ENCODE measurements around the gene NXPE1. TPM values are rescaled to one million over a fixed set of nuclear protein-coding genes. Genes with fewer than 3 reads are reported as not detected.
A peak's percentile ranks its signal among the peaks of the same experiment; 100 is the strongest.

Gene NXPE1
- total RNA-seq, 1 experiment from 2014 or later: not detected

DNA sequence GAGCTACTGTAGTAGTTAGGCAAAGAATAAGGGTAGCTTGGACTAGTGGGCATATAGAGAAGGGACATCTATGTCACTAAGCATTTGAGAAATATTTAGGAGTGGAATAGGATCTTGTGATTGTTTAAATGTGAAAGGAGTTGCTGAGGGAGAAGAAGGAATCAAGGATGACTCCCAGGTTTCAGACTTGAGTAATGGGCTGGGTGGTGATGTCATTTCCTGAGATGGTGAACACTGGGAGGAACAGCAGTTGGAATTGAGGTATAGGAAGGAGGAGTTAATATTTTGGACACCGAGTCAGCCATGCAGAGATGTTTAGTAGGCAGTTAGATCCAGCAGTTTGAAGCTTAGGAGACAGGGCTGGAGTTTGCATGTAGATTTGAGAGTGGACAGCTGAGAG lies 80.3 kb downstream of the NXPE1 start:
- no peak overlapping the region for H3K4me3 Mint-ChIP-seq
- no peak for DNase-seq (ENCODE audit: low spot score)
- H3K9me3 Mint-ChIP-seq: peaks cover 20% of the 10 kb centered on the region
- peaks cover 14% of the 10 kb centered on the region for H3K36me3 Mint-ChIP-seq
- TF ChIP-seq, protein P1, sequence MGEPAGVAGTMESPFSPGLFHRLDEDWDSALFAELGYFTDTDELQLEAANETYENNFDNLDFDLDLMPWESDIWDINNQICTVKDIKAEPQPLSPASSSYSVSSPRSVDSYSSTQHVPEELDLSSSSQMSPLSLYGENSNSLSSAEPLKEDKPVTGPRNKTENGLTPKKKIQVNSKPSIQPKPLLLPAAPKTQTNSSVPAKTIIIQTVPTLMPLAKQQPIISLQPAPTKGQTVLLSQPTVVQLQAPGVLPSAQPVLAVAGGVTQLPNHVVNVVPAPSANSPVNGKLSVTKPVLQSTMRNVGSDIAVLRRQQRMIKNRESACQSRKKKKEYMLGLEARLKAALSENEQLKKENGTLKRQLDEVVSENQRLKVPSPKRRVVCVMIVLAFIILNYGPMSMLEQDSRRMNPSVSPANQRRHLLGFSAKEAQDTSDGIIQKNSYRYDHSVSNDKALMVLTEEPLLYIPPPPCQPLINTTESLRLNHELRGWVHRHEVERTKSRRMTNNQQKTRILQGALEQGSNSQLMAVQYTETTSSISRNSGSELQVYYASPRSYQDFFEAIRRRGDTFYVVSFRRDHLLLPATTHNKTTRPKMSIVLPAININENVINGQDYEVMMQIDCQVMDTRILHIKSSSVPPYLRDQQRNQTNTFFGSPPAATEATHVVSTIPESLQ (CRISPR knock-in tag; IDR thresholded peaks at IDR 0.05): no peak
- TF ChIP-seq, protein P2, sequence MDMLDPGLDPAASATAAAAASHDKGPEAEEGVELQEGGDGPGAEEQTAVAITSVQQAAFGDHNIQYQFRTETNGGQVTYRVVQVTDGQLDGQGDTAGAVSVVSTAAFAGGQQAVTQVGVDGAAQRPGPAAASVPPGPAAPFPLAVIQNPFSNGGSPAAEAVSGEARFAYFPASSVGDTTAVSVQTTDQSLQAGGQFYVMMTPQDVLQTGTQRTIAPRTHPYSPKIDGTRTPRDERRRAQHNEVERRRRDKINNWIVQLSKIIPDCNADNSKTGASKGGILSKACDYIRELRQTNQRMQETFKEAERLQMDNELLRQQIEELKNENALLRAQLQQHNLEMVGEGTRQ (CRISPR knock-in tag; IDR thresholded peaks at IDR 0.05): no peak
- TF ChIP-seq ETV6 (CRISPR knock-in tag; IDR thresholded peaks at IDR 0.05): no peak
- TF ChIP-seq SMAD4 (CRISPR knock-in tag; IDR thresholded peaks at IDR 0.05): no peak
- no peak for TF ChIP-seq GABPB1 (CRISPR knock-in tag; IDR thresholded peaks at IDR 0.05)
- TF ChIP-seq ZNF671 (CRISPR knock-in tag; IDR thresholded peaks at IDR 0.05): no peak
- TF ChIP-seq CREB1 (CRISPR knock-in tag; IDR thresholded peaks at IDR 0.05): no peak
- TF ChIP-seq, protein P3, sequence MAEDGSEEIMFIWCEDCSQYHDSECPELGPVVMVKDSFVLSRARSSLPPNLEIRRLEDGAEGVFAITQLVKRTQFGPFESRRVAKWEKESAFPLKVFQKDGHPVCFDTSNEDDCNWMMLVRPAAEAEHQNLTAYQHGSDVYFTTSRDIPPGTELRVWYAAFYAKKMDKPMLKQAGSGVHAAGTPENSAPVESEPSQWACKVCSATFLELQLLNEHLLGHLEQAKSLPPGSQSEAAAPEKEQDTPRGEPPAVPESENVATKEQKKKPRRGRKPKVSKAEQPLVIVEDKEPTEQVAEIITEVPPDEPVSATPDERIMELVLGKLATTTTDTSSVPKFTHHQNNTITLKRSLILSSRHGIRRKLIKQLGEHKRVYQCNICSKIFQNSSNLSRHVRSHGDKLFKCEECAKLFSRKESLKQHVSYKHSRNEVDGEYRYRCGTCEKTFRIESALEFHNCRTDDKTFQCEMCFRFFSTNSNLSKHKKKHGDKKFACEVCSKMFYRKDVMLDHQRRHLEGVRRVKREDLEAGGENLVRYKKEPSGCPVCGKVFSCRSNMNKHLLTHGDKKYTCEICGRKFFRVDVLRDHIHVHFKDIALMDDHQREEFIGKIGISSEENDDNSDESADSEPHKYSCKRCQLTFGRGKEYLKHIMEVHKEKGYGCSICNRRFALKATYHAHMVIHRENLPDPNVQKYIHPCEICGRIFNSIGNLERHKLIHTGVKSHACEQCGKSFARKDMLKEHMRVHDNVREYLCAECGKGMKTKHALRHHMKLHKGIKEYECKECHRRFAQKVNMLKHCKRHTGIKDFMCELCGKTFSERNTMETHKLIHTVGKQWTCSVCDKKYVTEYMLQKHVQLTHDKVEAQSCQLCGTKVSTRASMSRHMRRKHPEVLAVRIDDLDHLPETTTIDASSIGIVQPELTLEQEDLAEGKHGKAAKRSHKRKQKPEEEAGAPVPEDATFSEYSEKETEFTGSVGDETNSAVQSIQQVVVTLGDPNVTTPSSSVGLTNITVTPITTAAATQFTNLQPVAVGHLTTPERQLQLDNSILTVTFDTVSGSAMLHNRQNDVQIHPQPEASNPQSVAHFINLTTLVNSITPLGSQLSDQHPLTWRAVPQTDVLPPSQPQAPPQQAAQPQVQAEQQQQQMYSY (CRISPR knock-in tag; IDR thresholded peaks at IDR 0.05): no peak
- TF ChIP-seq TEAD4 (CRISPR knock-in tag; IDR thresholded peaks at IDR 0.05): no peak
- H3K4me1 Mint-ChIP-seq: peaks cover 84% of the 10 kb centered on the region
- peak overlapping the region; percentile 58 for H3K27ac Mint-ChIP-seq
- no peak for ATAC-seq
- POLR2A ChIA-PET: no interaction called here
- CTCF ChIA-PET: interaction anchor here (1.1 kb wide), 1 partner anchor 139 kb away, joined by 3 read pairs; no protein-coding TSS in a partner anchor
- no peaks in the 10 kb centered on the region; the same call in 1 of the 2 replicates for H3K27me3 Mint-ChIP-seq (ENCODE audit: low read depth)

DNA sequence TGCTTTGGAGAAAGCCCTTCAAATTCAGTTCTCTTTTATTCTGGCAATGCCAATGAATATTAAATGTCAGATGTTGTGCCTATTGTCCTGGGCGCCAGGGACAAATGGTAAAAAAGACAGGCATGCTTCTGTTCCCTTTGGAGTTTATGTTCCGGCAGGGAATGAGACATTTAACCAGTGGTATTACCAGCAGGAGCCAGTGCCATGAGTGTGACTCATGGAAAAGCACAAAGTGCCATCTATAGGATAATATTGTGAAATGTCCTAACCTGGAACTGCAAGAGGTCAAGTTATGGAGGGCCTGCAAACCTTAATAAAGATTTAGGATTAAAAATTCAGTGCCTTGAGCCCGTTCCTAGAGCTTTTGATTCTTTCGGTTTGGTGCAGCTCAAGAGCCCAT lies 80.9 kb downstream of the NXPE1 start:
- peak overlapping the region; percentile 58 for H3K27ac Mint-ChIP-seq
- peak overlapping the region; percentile 52; the same call in 1 of the 2 replicates for H3K4me3 Mint-ChIP-seq
- DNase-seq (ENCODE audit: low spot score) (no peak), ATAC-seq (peak; percentile 14)
- CTCF ChIA-PET: interaction anchor here (1.1 kb wide), 1 partner anchor 139 kb away, joined by 3 read pairs; no protein-coding TSS in a partner anchor
- peaks cover 22% of the 10 kb centered on the region for H3K9me3 Mint-ChIP-seq
- peaks cover 84% of the 10 kb centered on the region for H3K4me1 Mint-ChIP-seq
- TF ChIP-seq NR2C2 (CRISPR knock-in tag; IDR thresholded peaks at IDR 0.05): no peak
- no peak for TF ChIP-seq SP1 (CRISPR knock-in tag; conservative IDR thresholded peaks at IDR 0.05)
- TF ChIP-seq TEAD1 (CRISPR knock-in tag; IDR thresholded peaks at IDR 0.05): no peak
- TF ChIP-seq NR1H2 (CRISPR knock-in tag; IDR thresholded peaks at IDR 0.05): no peak
- TF ChIP-seq, protein P4, sequence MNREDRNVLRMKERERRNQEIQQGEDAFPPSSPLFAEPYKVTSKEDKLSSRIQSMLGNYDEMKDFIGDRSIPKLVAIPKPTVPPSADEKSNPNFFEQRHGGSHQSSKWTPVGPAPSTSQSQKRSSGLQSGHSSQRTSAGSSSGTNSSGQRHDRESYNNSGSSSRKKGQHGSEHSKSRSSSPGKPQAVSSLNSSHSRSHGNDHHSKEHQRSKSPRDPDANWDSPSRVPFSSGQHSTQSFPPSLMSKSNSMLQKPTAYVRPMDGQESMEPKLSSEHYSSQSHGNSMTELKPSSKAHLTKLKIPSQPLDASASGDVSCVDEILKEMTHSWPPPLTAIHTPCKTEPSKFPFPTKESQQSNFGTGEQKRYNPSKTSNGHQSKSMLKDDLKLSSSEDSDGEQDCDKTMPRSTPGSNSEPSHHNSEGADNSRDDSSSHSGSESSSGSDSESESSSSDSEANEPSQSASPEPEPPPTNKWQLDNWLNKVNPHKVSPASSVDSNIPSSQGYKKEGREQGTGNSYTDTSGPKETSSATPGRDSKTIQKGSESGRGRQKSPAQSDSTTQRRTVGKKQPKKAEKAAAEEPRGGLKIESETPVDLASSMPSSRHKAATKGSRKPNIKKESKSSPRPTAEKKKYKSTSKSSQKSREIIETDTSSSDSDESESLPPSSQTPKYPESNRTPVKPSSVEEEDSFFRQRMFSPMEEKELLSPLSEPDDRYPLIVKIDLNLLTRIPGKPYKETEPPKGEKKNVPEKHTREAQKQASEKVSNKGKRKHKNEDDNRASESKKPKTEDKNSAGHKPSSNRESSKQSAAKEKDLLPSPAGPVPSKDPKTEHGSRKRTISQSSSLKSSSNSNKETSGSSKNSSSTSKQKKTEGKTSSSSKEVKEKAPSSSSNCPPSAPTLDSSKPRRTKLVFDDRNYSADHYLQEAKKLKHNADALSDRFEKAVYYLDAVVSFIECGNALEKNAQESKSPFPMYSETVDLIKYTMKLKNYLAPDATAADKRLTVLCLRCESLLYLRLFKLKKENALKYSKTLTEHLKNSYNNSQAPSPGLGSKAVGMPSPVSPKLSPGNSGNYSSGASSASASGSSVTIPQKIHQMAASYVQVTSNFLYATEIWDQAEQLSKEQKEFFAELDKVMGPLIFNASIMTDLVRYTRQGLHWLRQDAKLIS (CRISPR knock-in tag; IDR thresholded peaks at IDR 0.05; ENCODE audit: borderline replicate concordance): no peak
- no peak for TF ChIP-seq NFYB (CRISPR knock-in tag; conservative IDR thresholded peaks at IDR 0.05; ENCODE audit: low read depth)
- TF ChIP-seq, protein P5, sequence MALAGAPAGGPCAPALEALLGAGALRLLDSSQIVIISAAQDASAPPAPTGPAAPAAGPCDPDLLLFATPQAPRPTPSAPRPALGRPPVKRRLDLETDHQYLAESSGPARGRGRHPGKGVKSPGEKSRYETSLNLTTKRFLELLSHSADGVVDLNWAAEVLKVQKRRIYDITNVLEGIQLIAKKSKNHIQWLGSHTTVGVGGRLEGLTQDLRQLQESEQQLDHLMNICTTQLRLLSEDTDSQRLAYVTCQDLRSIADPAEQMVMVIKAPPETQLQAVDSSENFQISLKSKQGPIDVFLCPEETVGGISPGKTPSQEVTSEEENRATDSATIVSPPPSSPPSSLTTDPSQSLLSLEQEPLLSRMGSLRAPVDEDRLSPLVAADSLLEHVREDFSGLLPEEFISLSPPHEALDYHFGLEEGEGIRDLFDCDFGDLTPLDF (CRISPR knock-in tag; IDR thresholded peaks at IDR 0.05): no peak
- TF ChIP-seq HMGA2 (CRISPR knock-in tag; IDR thresholded peaks at IDR 0.05): no peak
- peaks cover 15% of the 10 kb centered on the region for H3K36me3 Mint-ChIP-seq
- H3K27me3 Mint-ChIP-seq (ENCODE audit: low read depth): no peaks in the 10 kb centered on the region; the same call in 1 of the 2 replicates
- POLR2A ChIA-PET: no interaction called here
